Measurements from ENCODE around the gene RAD52.

The RAD52 gene

DNA sequence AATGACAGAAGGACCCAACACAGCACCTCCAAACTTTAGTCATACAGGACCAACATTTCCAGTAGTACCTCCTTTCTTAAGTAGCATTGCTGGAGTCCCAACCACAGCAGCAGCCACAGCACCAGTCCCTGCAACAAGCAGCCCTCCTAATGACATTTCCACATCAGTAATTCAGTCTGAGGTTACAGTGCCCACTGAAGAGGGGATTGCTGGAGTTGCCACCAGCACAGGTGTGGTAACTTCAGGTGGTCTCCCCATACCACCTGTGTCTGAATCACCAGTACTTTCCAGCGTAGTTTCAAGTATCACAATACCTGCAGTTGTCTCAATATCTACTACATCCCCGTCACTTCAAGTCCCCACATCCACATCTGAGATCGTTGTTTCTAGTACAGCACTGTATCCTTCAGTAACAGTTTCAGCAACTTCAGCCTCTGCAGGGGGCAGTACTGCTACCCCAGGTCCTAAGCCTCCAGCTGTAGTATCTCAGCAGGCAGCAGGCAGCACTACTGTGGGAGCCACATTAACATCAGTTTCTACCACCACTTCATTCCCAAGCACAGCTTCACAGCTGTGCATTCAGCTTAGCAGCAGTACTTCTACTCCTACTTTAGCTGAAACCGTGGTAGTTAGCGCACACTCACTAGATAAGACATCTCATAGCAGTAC, 64.6 kb downstream of the RAD52 start:
- H3K27ac ChIP-seq (ENCODE audit: low read depth, low read length): no peak overlapping the region
- H3K9me3 ChIP-seq (ENCODE audit: control insufficient read depth in 1 of 2, low read length in 2 of 2): no peaks in the 10 kb centered on the region
- H3K27me3 ChIP-seq (ENCODE audit: control insufficient read depth in 1 of 2, insufficient read depth in 2 of 2, low read length in 2 of 2): no peaks in the 10 kb centered on the region
- peaks cover 63 to 98% of the 10 kb centered on the region in 2 donors for H3K36me3 ChIP-seq (ENCODE audit: control insufficient read depth in 1 of 2, insufficient read depth in 2 of 2, low read length in 2 of 2)
- H3K9ac ChIP-seq (ENCODE audit: low read depth in 1 of 2, low read length in 2 of 2): no peak overlapping the region
- H3K4me3 ChIP-seq (ENCODE audit: low read depth in 1 of 2, low read length in 2 of 2): no peak overlapping the region
- H3K4me1 ChIP-seq (ENCODE audit: control insufficient read depth in 1 of 2, insufficient read depth in 2 of 2, low read length in 2 of 2): no peaks in the 10 kb centered on the region

DNA sequence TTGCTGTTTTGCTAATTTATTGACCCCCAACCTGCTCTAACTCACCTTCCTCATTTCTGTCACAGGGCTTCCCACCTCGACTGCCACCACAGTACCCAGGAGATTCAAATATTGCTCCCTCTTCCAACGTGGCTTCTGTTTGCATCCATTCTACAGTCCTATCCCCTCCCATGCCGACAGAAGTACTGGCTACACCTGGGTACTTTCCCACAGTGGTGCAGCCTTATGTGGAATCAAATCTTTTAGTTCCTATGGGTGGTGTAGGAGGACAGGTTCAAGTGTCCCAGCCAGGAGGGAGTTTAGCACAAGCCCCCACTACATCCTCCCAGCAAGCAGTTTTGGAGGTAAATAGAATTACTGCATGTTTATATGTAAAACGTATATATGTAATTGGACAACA, 68.8 kb downstream of the RAD52 start:
- Histone ChIP-seq H3K4me1 (ENCODE audit: control insufficient read depth in 1 of 2, insufficient read depth in 2 of 2, low read length in 2 of 2) (no peaks in the 10 kb centered on the region), H3K4me3 (ENCODE audit: low read depth in 1 of 2, low read length in 2 of 2) (no peak overlapping the region), H3K9me3 (ENCODE audit: control insufficient read depth in 1 of 2, low read length in 2 of 2) (no peaks in the 10 kb centered on the region), H3K27ac (ENCODE audit: low read depth, low read length) (no peak overlapping the region), H3K9ac (ENCODE audit: low read depth in 1 of 2, low read length in 2 of 2) (no peak overlapping the region), H3K36me3 (ENCODE audit: control insufficient read depth in 1 of 2, insufficient read depth in 2 of 2, low read length in 2 of 2) (peaks cover 65 to 79% of the 10 kb centered on the region in 2 donors), H3K27me3 (ENCODE audit: control insufficient read depth in 1 of 2, insufficient read depth in 2 of 2, low read length in 2 of 2) (no peaks in the 10 kb centered on the region)

DNA sequence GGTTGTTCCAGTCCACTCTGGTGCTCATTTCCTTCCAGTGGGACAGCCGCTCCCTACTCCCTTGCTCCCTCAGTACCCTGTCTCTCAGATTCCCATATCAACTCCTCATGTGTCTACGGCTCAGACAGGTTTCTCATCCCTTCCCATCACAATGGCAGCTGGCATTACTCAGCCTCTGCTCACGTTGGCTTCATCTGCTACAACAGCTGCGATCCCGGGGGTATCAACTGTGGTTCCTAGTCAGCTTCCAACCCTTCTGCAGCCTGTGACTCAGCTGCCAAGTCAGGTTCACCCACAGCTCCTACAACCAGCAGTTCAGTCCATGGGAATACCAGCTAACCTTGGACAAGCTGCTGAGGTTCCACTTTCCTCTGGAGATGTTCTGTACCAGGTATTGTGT, 69.9 kb downstream of the RAD52 start:
- Histone ChIP-seq H3K9ac (ENCODE audit: low read depth in 1 of 2, low read length in 2 of 2) (no peak overlapping the region), H3K36me3 (ENCODE audit: control insufficient read depth in 1 of 2, insufficient read depth in 2 of 2, low read length in 2 of 2) (peaks cover 55 to 69% of the 10 kb centered on the region in 2 donors), H3K4me1 (ENCODE audit: control insufficient read depth in 1 of 2, insufficient read depth in 2 of 2, low read length in 2 of 2) (no peaks in the 10 kb centered on the region), H3K27me3 (ENCODE audit: control insufficient read depth in 1 of 2, insufficient read depth in 2 of 2, low read length in 2 of 2) (no peaks in the 10 kb centered on the region), H3K9me3 (ENCODE audit: control insufficient read depth in 1 of 2, low read length in 2 of 2) (no peaks in the 10 kb centered on the region), H3K4me3 (ENCODE audit: low read depth in 1 of 2, low read length in 2 of 2) (no peak overlapping the region), H3K27ac (ENCODE audit: low read depth, low read length) (no peak overlapping the region)

DNA sequence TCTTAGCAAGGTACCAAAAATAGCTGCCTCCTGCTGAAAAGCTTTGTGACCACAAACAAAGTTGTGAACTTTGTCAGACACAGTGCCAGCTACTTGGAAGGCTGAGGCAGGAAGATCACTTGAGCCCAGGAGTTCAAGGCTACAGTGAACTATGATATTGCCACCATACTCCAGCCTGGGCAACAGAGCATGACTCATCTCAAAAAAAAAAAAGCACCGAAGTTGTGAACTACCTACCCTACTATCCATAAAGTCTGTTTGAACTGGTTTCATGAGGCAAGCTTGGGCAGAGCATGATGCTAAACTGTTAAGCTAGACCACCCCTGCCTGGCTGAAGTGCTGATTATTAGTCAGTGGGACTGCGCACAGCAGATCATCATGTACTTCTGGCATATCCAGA, 75.5 kb downstream of the RAD52 start:
- Histone ChIP-seq H3K27ac (ENCODE audit: low read depth, low read length) (no peak overlapping the region), H3K9me3 (ENCODE audit: control insufficient read depth in 1 of 2, low read length in 2 of 2) (no peaks in the 10 kb centered on the region), H3K27me3 (ENCODE audit: control insufficient read depth in 1 of 2, insufficient read depth in 2 of 2, low read length in 2 of 2) (no peaks in the 10 kb centered on the region), H3K4me3 (ENCODE audit: low read depth in 1 of 2, low read length in 2 of 2) (no peak overlapping the region), H3K4me1 (ENCODE audit: control insufficient read depth in 1 of 2, insufficient read depth in 2 of 2, low read length in 2 of 2) (no peaks in the 10 kb centered on the region), H3K36me3 (ENCODE audit: control insufficient read depth in 1 of 2, insufficient read depth in 2 of 2, low read length in 2 of 2) (peaks cover 15 to 26% of the 10 kb centered on the region in 2 donors), H3K9ac (ENCODE audit: low read depth in 1 of 2, low read length in 2 of 2) (no peak overlapping the region)

DNA sequence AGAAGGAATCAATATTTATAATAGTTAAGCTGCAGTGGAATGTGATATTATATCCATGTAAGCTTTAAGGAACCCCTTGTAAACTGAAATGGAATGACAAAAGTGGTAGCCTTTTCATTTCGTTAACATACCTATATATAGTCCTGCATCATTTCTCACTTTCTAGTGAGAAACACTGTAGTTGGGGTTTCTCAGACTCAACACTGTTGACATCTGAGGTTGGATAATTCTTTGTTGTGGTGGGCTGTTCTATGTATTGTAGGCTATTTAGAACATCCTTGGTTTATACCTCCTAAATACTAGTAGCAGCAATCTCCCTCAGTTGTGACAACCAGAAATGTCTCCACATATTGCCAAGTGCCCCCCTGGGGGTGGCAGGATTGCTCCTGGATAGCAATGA, 79.1 kb downstream of the RAD52 start:
- Histone ChIP-seq H3K9ac (ENCODE audit: low read depth in 1 of 2, low read length in 2 of 2) (no peak overlapping the region), H3K27ac (ENCODE audit: low read depth, low read length) (no peak overlapping the region), H3K4me1 (ENCODE audit: control insufficient read depth in 1 of 2, insufficient read depth in 2 of 2, low read length in 2 of 2) (no peaks in the 10 kb centered on the region), H3K4me3 (ENCODE audit: low read depth in 1 of 2, low read length in 2 of 2) (no peak overlapping the region), H3K36me3 (ENCODE audit: control insufficient read depth in 1 of 2, insufficient read depth in 2 of 2, low read length in 2 of 2) (peaks cover 21 to 34% of the 10 kb centered on the region in 2 donors), H3K27me3 (ENCODE audit: control insufficient read depth in 1 of 2, insufficient read depth in 2 of 2, low read length in 2 of 2) (no peaks in the 10 kb centered on the region), H3K9me3 (ENCODE audit: control insufficient read depth in 1 of 2, low read length in 2 of 2) (no peaks in the 10 kb centered on the region)

DNA sequence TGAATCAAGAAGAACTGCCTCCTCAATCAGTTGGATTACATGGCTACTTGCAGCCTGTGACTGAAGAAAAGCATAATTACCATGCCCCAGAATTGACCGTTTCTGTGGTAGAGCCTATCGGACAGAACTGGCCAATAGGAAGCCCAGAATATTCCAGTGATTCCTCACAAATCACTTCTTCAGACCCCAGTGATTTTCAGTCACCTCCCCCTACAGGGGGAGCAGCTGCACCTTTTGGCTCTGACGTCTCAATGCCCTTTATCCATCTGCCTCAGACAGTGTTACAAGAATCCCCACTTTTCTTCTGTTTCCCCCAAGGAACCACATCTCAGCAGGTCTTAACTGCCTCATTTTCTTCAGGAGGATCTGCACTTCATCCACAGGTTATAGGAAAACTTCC, 80.8 kb downstream of the RAD52 start:
- peaks cover 18 to 38% of the 10 kb centered on the region in 2 donors for H3K36me3 ChIP-seq (ENCODE audit: control insufficient read depth in 1 of 2, insufficient read depth in 2 of 2, low read length in 2 of 2)
- no peaks in the 10 kb centered on the region for H3K9me3 ChIP-seq (ENCODE audit: control insufficient read depth in 1 of 2, low read length in 2 of 2)
- no peak overlapping the region for H3K4me3 ChIP-seq (ENCODE audit: low read depth in 1 of 2, low read length in 2 of 2)
- no peak overlapping the region for H3K9ac ChIP-seq (ENCODE audit: low read depth in 1 of 2, low read length in 2 of 2)
- no peaks in the 10 kb centered on the region for H3K27me3 ChIP-seq (ENCODE audit: control insufficient read depth in 1 of 2, insufficient read depth in 2 of 2, low read length in 2 of 2)
- no peak overlapping the region for H3K27ac ChIP-seq (ENCODE audit: low read depth, low read length)
- no peaks in the 10 kb centered on the region for H3K4me1 ChIP-seq (ENCODE audit: control insufficient read depth in 1 of 2, insufficient read depth in 2 of 2, low read length in 2 of 2)

DNA sequence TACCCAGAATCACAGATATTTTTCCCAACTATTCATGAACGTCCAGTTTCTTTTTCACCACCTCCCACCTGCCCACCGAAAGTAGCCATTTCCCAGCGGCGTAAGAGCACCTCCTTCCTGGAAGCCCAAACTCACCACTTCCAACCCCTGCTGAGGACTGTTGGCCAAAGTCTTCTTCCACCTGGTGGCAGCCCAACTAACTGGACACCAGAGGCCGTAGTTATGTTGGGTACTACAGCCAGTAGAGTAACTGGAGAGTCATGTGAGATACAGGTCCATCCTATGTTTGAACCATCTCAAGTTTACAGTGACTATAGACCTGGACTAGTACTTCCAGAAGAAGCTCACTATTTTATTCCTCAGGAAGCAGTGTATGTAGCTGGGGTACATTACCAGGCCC, 81.6 kb downstream of the RAD52 start:
- Histone ChIP-seq H3K27ac (ENCODE audit: low read depth, low read length) (no peak overlapping the region), H3K9ac (ENCODE audit: low read depth in 1 of 2, low read length in 2 of 2) (no peak overlapping the region), H3K4me3 (ENCODE audit: low read depth in 1 of 2, low read length in 2 of 2) (no peak overlapping the region), H3K4me1 (ENCODE audit: control insufficient read depth in 1 of 2, insufficient read depth in 2 of 2, low read length in 2 of 2) (no peaks in the 10 kb centered on the region), H3K36me3 (ENCODE audit: control insufficient read depth in 1 of 2, insufficient read depth in 2 of 2, low read length in 2 of 2) (peaks cover 19 to 37% of the 10 kb centered on the region in 2 donors), H3K9me3 (ENCODE audit: control insufficient read depth in 1 of 2, low read length in 2 of 2) (no peaks in the 10 kb centered on the region), H3K27me3 (ENCODE audit: control insufficient read depth in 1 of 2, insufficient read depth in 2 of 2, low read length in 2 of 2) (no peaks in the 10 kb centered on the region)

DNA sequence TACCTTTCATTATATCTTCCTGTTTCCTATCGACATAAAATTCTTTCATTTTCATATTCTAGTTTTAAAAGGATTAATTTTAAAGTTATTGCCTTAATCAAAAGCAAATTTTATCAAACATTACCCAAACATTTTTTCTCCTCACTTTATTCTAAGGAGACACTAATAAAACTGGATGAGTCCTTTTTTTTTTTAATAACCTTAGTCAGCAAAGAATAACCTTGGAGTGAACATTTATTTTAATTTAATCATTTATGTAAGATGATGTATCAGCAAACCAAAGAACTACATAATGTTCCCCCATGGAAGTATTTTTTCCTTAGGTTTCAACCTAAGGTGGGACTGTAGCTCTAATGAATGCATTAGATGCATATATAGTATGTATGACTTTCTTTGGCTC, 83.9 kb downstream of the RAD52 start:
- peaks cover 23 to 50% of the 10 kb centered on the region in 2 donors for H3K36me3 ChIP-seq (ENCODE audit: control insufficient read depth in 1 of 2, insufficient read depth in 2 of 2, low read length in 2 of 2)
- no peaks in the 10 kb centered on the region for H3K9me3 ChIP-seq (ENCODE audit: control insufficient read depth in 1 of 2, low read length in 2 of 2)
- no peaks in the 10 kb centered on the region for H3K4me1 ChIP-seq (ENCODE audit: control insufficient read depth in 1 of 2, insufficient read depth in 2 of 2, low read length in 2 of 2)

DNA sequence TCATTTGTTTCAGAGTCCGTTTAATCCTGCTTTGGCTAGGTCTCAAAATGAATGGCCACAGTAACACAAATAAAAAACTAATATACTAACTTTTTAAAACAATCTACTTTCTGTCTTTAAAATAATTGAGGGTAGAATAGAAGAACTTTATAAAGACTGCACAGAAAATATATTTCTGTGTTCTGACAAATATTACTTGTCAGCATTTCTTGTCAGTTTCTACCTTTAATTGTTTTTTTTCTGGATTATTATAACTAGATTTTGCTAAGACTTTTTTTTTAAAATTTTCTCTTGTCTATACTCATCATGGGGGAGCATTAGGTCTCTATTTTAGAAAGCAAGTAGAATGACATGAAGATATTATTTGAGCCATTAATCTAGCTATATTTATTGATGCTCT, 86.2 kb downstream of the RAD52 start:
- no peak overlapping the region for H3K4me3 ChIP-seq (ENCODE audit: low read depth in 1 of 2, low read length in 2 of 2)
- peaks cover 20 to 57% of the 10 kb centered on the region in 2 donors for H3K36me3 ChIP-seq (ENCODE audit: control insufficient read depth in 1 of 2, insufficient read depth in 2 of 2, low read length in 2 of 2)
- H3K9ac ChIP-seq (ENCODE audit: low read depth in 1 of 2, low read length in 2 of 2): no peak overlapping the region
- H3K27me3 ChIP-seq (ENCODE audit: control insufficient read depth in 1 of 2, insufficient read depth in 2 of 2, low read length in 2 of 2): no peaks in the 10 kb centered on the region
- H3K27ac ChIP-seq (ENCODE audit: low read depth, low read length): no peak overlapping the region
- no peaks in the 10 kb centered on the region for H3K9me3 ChIP-seq (ENCODE audit: control insufficient read depth in 1 of 2, low read length in 2 of 2)
- H3K4me1 ChIP-seq (ENCODE audit: control insufficient read depth in 1 of 2, insufficient read depth in 2 of 2, low read length in 2 of 2): no peaks in the 10 kb centered on the region

More for the DNA sequence above, 83.9 kb downstream of the RAD52 start:
- H3K4me3 ChIP-seq (ENCODE audit: low read depth in 1 of 2, low read length in 2 of 2): no peak overlapping the region
- no peaks in the 10 kb centered on the region for H3K27me3 ChIP-seq (ENCODE audit: control insufficient read depth in 1 of 2, insufficient read depth in 2 of 2, low read length in 2 of 2)
- H3K27ac ChIP-seq (ENCODE audit: low read depth, low read length): no peak overlapping the region
- no peak overlapping the region for H3K9ac ChIP-seq (ENCODE audit: low read depth in 1 of 2, low read length in 2 of 2)

DNA sequence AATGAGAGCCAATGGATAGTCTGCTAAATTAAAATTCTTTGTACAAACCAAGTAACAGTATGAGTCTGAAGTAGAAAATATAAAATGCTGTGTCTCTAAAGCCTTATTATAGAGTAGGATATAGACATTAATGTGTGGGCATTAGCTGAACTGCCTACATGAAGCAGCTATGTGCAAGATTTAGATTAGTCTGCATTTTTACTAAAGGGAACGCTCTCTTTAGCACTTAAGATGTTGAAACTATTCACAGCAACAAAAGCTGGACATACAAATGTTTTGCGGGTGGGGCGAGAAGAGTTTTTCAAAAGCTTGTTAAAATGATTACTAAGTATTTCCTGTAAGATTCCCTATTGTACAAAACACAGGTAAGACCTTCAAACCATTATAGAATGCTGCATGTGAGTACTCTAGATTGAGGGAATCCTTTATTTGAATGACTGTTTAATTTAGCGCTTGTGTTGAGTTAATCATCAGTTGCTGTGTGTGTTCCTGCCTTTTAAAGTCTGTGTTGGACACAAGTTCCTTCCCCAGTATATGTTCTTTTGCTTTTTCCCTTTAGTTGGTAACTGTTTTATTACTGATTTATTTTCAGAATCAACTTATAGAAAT, 87.1 kb downstream of the RAD52 start:
- no peaks in the 10 kb centered on the region for H3K4me1 ChIP-seq (ENCODE audit: control insufficient read depth in 1 of 2, insufficient read depth in 2 of 2, low read length in 2 of 2)
- no peak overlapping the region for H3K9ac ChIP-seq (ENCODE audit: low read depth in 1 of 2, low read length in 2 of 2)
- H3K36me3 ChIP-seq (ENCODE audit: control insufficient read depth in 1 of 2, insufficient read depth in 2 of 2, low read length in 2 of 2): peaks cover 13 to 58% of the 10 kb centered on the region in 2 donors
- no peaks in the 10 kb centered on the region for H3K27me3 ChIP-seq (ENCODE audit: control insufficient read depth in 1 of 2, insufficient read depth in 2 of 2, low read length in 2 of 2)
- H3K4me3 ChIP-seq (ENCODE audit: low read depth in 1 of 2, low read length in 2 of 2): no peak overlapping the region
- no peaks in the 10 kb centered on the region for H3K9me3 ChIP-seq (ENCODE audit: control insufficient read depth in 1 of 2, low read length in 2 of 2)
- no peak overlapping the region for H3K27ac ChIP-seq (ENCODE audit: low read depth, low read length)
